GM23248 (cell line): ENCODE data around the gene TNIK. TPM values are rescaled to one million over a fixed set of nuclear protein-coding genes. Genes with fewer than 3 reads are reported as not detected.

Experiments used
- DNase-seq: peaks from one replicate; pipeline ENCODE4 v3.0.0-alpha.2; 2015
- H2AFZ ChIP-seq: fragments of 200-600 bp; sonication (generic); 2 replicates; pipeline ENCODE4 v1.6.1; 2016; ENCODE audit warnings: antibody characterized with exemption
- H3F3A ChIP-seq: fragments of 200-600 bp; sonication (generic); 2 replicates; pipeline ENCODE4 v1.6.1; 2016; ENCODE audit warnings: mild to moderate bottlenecking, antibody characterized with exemption, mixed run types; ENCODE audit not compliant: insufficient read depth
- H3K27ac ChIP-seq: fragments of 200-600 bp; sonication (generic); 2 replicates; pipeline ENCODE4 v1.5.1; 2016; ENCODE audit warnings: mild to moderate bottlenecking
- H3K27me3 ChIP-seq: fragments of 200-600 bp; sonication (generic); replicated peaks from 2 replicates; pipeline ENCODE4 v1.6.1; 2016; ENCODE audit warnings: mild to moderate bottlenecking; ENCODE audit not compliant: insufficient read depth
- H3K36me3 ChIP-seq: fragments of 200-600 bp; sonication (generic); 2 replicates; pipeline ENCODE4 v1.6.1; 2016; ENCODE audit warnings: low read depth, mild to moderate bottlenecking
- H3K4me1 ChIP-seq: fragments of 200-600 bp; sonication (generic); 2 replicates; pipeline ENCODE4 v1.6.1; 2016; ENCODE audit warnings: mild to moderate bottlenecking; ENCODE audit not compliant: insufficient read depth
- H3K4me2 ChIP-seq: fragments of 200-600 bp; sonication (generic); one replicate; pipeline ENCODE4 v1.6.1; 2016; ENCODE audit warnings: mild to moderate bottlenecking; ENCODE audit not compliant: unreplicated experiment
- H3K4me3 ChIP-seq: fragments of 200-600 bp; sonication (generic); 2 replicates; pipeline ENCODE4 v1.5.1; 2016; ENCODE audit warnings: mild to moderate bottlenecking
- H3K79me2 ChIP-seq: fragments of 200-600 bp; sonication (generic); 2 replicates; pipeline ENCODE4 v1.6.1; 2016; ENCODE audit warnings: mild to moderate bottlenecking; ENCODE audit not compliant: insufficient read depth
- H3K9ac ChIP-seq: fragments of 200-600 bp; sonication (generic); 2 replicates; pipeline ENCODE4 v1.6.1; 2016; ENCODE audit warnings: mild to moderate bottlenecking
- H3K9me2 ChIP-seq: fragments of 200-600 bp; sonication (generic); 2 replicates; pipeline ENCODE4 v1.6.1; 2016; ENCODE audit warnings: mixed run types, mild to moderate bottlenecking, moderate library complexity; ENCODE audit not compliant: insufficient read depth
- H3K9me3 ChIP-seq: fragments of 200-600 bp; sonication (generic); one replicate; pipeline ENCODE4 v1.6.1; 2017; ENCODE audit warnings: low read depth
- H4K20me1 ChIP-seq: fragments of 200-600 bp; sonication (generic); 2 replicates; pipeline ENCODE4 v1.6.0; 2016; ENCODE audit not compliant: insufficient read depth
- EZH2 ChIP-seq: fragments of 200-600 bp; sonication (generic); IDR thresholded peaks from 2 replicates; pipeline ENCODE4 v1.6.1; 2018; ENCODE audit warnings: antibody characterized with exemption, mild to moderate bottlenecking; ENCODE audit not compliant: insufficient read depth, poor library complexity, severe bottlenecking
- EZH2phosphoT487 ChIP-seq: fragments of 200-600 bp; sonication (generic); IDR thresholded peaks from 2 replicates; pipeline ENCODE4 v1.6.1; 2018; ENCODE audit warnings: antibody characterized with exemption, moderate library complexity, mild to moderate bottlenecking, low read depth; ENCODE audit not compliant: insufficient read depth
- WGBS, 2 experiments: methylation state at CpG; one replicate each; pipeline ENCODE4 v1.1.6; 2015 to 2017; ENCODE audit warnings: low lambda C conversion rate in 2 of 2, low coverage in 1 of 2; ENCODE audit errors: missing lambda C conversion rate in 2 of 2; 5-methylcytosine and 5-hydroxymethylcytosine counted together
- in situ Hi-C: fragments of 300-500 bp; cut with MboI; formaldehyde crosslinking; loops from 2 replicates; pipeline ENCODE4 v1.15.0; 2020
- polyA plus RNA-seq: library from polyadenylated mRNA; unstranded; fragments of >200 nt; fragmentation: Nextera tagmentation; extraction: Ambion mirVana; gene quantifications from 2 replicates; pipeline ENCODE4 v1.2.1, GENCODE V29; 2016
- total RNA-seq: library from RNA; depleted of rRNA; stranded (reverse); fragments of >200 nt; shearing (Covaris generic); gene quantifications from 2 replicates; pipeline ENCODE4 v1.2.3, GENCODE V29; 2014

Gene TNIK
- total and polyA plus RNA-seq, 2 experiments from 2014 or later, result 0.80 to 2.3 TPM

- in situ Hi-C loops, result no loop called here
- DNase-seq, result no peak
- Histone ChIP-seq H3F3A (peaks cover 12% of the 10 kb centered on the region), H4K20me1 (no peaks in the 10 kb centered on the region), H2AFZ (no peak overlapping the region), H3K9me2 (no peaks in the 10 kb centered on the region), H3K4me2 (no peak overlapping the region), H3K4me3 (no peak overlapping the region), H3K9ac (no peak overlapping the region), H3K36me3 (no peaks in the 10 kb centered on the region), H3K4me1 (peaks cover 7% of the 10 kb centered on the region), H3K27ac (no peak overlapping the region), H3K27me3 (no peaks in the 10 kb centered on the region), H3K79me2 (no peaks in the 10 kb centered on the region), H3K9me3 (no peaks in the 10 kb centered on the region)
- 98 to 100% methylated on average over 1 of the region's 1 CpG for WGBS, 2 experiments
- TF ChIP-seq EZH2phosphoT487 (no peak), EZH2 (no peak)
Observed at GRCh38 chr3:171301998-171302397, 158.2 kb downstream of the TNIK start.

- Histone ChIP-seq H3K27me3 (no peaks in the 10 kb centered on the region), H3K9me2 (no peaks in the 10 kb centered on the region), H3K9ac (no peak overlapping the region), H3K4me2 (no peak overlapping the region), H3K79me2 (no peaks in the 10 kb centered on the region), H3K9me3 (no peaks in the 10 kb centered on the region), H3F3A (peaks cover 4% of the 10 kb centered on the region), H4K20me1 (no peaks in the 10 kb centered on the region), H3K27ac (no peak overlapping the region), H2AFZ (no peak overlapping the region), H3K36me3 (no peaks in the 10 kb centered on the region), H3K4me3 (no peak overlapping the region), H3K4me1 (no peaks in the 10 kb centered on the region)
- no peak for DNase-seq
- WGBS, 2 experiments, result 96% methylated on average over 1 of the region's 1 CpG
- TF ChIP-seq EZH2 (no peak), EZH2phosphoT487 (no peak)
- in situ Hi-C loops, result no loop called here
Observed at GRCh38 chr3:171301002-171301401, 159.2 kb downstream of the TNIK start.

- in situ Hi-C loops, result no loop called here
- Histone ChIP-seq H4K20me1 (no peaks in the 10 kb centered on the region), H3K9me3 (no peaks in the 10 kb centered on the region), H3K79me2 (no peaks in the 10 kb centered on the region), H3K9me2 (no peaks in the 10 kb centered on the region), H3K27ac (no peak overlapping the region), H3F3A (no peaks in the 10 kb centered on the region), H3K9ac (no peak overlapping the region), H3K4me1 (no peaks in the 10 kb centered on the region), H2AFZ (no peak overlapping the region), H3K4me2 (no peak overlapping the region), H3K4me3 (no peak overlapping the region), H3K27me3 (no peaks in the 10 kb centered on the region), H3K36me3 (no peaks in the 10 kb centered on the region)
- no peak for TF ChIP-seq EZH2phosphoT487
- no peak for TF ChIP-seq EZH2
- WGBS, 2 experiments, result 29 to 35% methylated on average over 1 of the region's 1 CpG
- DNase-seq, result no peak
Observed at GRCh38 chr3:171297951-171298350, 162.3 kb downstream of the TNIK start.

- in situ Hi-C loops, result no loop called here
- Histone ChIP-seq H4K20me1 (no peaks in the 10 kb centered on the region), H2AFZ (no peak overlapping the region), H3K9me3 (no peaks in the 10 kb centered on the region), H3K4me1 (no peaks in the 10 kb centered on the region), H3K4me2 (no peak overlapping the region), H3K36me3 (no peaks in the 10 kb centered on the region), H3K27me3 (no peaks in the 10 kb centered on the region), H3F3A (no peaks in the 10 kb centered on the region), H3K9ac (no peak overlapping the region), H3K4me3 (no peak overlapping the region), H3K27ac (no peak overlapping the region), H3K9me2 (no peaks in the 10 kb centered on the region), H3K79me2 (no peaks in the 10 kb centered on the region)
- WGBS, 2 experiments, result 61 to 62% methylated on average over 2 of the region's 2 CpGs
- no peak for DNase-seq
- no peak for TF ChIP-seq EZH2
- no peak for TF ChIP-seq EZH2phosphoT487
Observed at GRCh38 chr3:171297207-171297606, 163.0 kb downstream of the TNIK start.
